DOHH2 (cell line): Measurements from ENCODE around the gene CCDC9.
"Not testable (repeated sequence)": the region's sequence is repeated elsewhere in the genome, so short reads cannot be mapped to it uniquely, and the experiment has no call there.

Experiments
- H3F3A ChIP-seq: fragments of 200-600 bp; sonication (generic), shearing (Covaris generic); 2 replicates; pipeline ENCODE4 v1.6.0; 2016; ENCODE audit warnings: antibody characterized with exemption, mild to moderate bottlenecking; ENCODE audit not compliant: control insufficient read depth, insufficient read depth
- H3K27ac ChIP-seq: fragments of 200-600 bp; sonication (generic); 2 replicates; pipeline ENCODE4 v1.5.1; 2014; ENCODE audit warnings: low read depth, mild to moderate bottlenecking, low read length, moderate library complexity
- H3K27me3 ChIP-seq: fragments of 200-600 bp; sonication (generic); 2 replicates; pipeline ENCODE4 v1.6.1; 2014; ENCODE audit warnings: mild to moderate bottlenecking, low read length, mixed read lengths; ENCODE audit not compliant: control insufficient read depth
- H3K36me3 ChIP-seq: fragments of 200-600 bp; sonication (generic); 2 replicates; pipeline ENCODE4 v1.6.1; 2014; ENCODE audit warnings: mild to moderate bottlenecking, low read length, moderate library complexity, mixed read lengths; ENCODE audit not compliant: control insufficient read depth
- H3K4me1 ChIP-seq: fragments of 200-600 bp; sonication (generic); 2 replicates; pipeline ENCODE4 v1.6.1; 2014; ENCODE audit warnings: mild to moderate bottlenecking, low read length, mixed read lengths; ENCODE audit not compliant: control insufficient read depth
- H3K4me2 ChIP-seq: fragments of 200-600 bp; sonication (generic); 2 replicates; pipeline ENCODE4 v1.6.0; 2014; ENCODE audit warnings: mild to moderate bottlenecking, low read length, moderate library complexity
- H3K4me3 ChIP-seq: fragments of 200-600 bp; sonication (generic); 2 replicates; pipeline ENCODE4 v1.5.1; 2014; ENCODE audit warnings: mild to moderate bottlenecking, low read length, mixed read lengths
- H3K79me2 ChIP-seq: fragments of 200-600 bp; sonication (generic); 2 replicates; pipeline ENCODE4 v1.6.1; 2014; ENCODE audit warnings: mild to moderate bottlenecking, low read length, mixed read lengths; ENCODE audit not compliant: control insufficient read depth
- H3K9me2 ChIP-seq: fragments of 200-600 bp; sonication (generic); replicated peaks from 2 replicates; pipeline ENCODE4 v1.6.1; 2014; ENCODE audit warnings: mild to moderate bottlenecking, low read length, mixed read lengths; ENCODE audit not compliant: control insufficient read depth
- H3K9me3 ChIP-seq: fragments of 200-600 bp; sonication (generic); 2 replicates; pipeline ENCODE4 v1.6.1; 2014; ENCODE audit warnings: antibody characterized with exemption, low read length, mixed read lengths; ENCODE audit not compliant: control insufficient read depth, insufficient read depth
- H4K20me1 ChIP-seq: fragments of 200-600 bp; sonication (generic); 2 replicates; pipeline ENCODE4 v1.6.0; 2014; ENCODE audit warnings: low read depth, mild to moderate bottlenecking, antibody characterized with exemption, low read length, moderate library complexity; ENCODE audit not compliant: control insufficient read depth, insufficient read depth
- EZH2phosphoT487 ChIP-seq: fragments of 200-600 bp; sonication (generic); IDR thresholded peaks from 2 replicates; pipeline ENCODE4 v1.6.1; 2017; ENCODE audit warnings: borderline replicate concordance, mild to moderate bottlenecking, antibody characterized with exemption, low read length, moderate library complexity, mixed read lengths
- TF ChIP-seq, protein P1 (sequence below): fragments of 200-600 bp; sonication (generic); IDR thresholded peaks from one replicate; pipeline ENCODE4 v1.5.1; 2014; ENCODE audit warnings: antibody characterized with exemption, mild to moderate bottlenecking, low read depth, low read length; ENCODE audit not compliant: poor library complexity, severe bottlenecking

Gene CCDC9

DNA sequence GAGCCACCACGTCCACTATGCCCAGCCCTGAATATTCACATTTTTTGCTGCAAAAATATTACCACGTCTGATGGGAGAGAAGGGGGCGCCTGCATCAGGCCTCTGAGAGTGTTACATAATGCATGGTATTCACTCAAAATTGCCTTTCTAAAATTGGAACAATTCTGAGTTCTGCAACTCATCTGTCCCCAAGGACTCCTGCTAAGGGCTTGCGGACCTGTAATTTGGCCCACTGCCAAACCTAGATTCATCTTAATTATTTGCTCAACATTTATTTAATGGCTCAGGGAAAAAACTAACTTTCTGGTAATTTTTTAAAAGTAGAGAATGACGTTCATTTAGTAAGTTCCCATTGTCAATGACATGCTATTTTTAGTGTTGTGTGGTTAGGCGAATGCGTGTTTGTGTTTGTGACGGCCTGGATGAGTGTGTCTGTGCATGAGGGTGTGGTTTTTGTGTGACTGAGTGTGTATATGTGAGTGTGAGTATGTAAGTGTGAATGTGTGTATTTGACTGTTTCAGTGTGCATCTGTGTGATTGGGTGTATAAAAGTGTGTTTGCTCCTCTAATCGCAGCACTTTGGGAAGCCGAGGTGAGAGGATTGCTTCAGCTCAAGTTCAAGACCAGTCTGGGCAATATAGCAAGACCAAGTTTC, 27.2 kb downstream of the CCDC9 start:
- Histone ChIP-seq H3K9me2 (no peaks in the 10 kb centered on the region), H3K4me3 (peak overlapping the region; percentile 27), H3K4me2 (peak overlapping the region; percentile 52), H3K4me1 (peaks cover 62% of the 10 kb centered on the region), H4K20me1 (no peaks in the 10 kb centered on the region), H3F3A (peaks cover 9% of the 10 kb centered on the region), H3K36me3 (no peaks in the 10 kb centered on the region; the same call in 1 of the 2 replicates), H3K27me3 (no peaks in the 10 kb centered on the region), H3K27ac (peak overlapping the region; percentile 64), H3K9me3 (no peaks in the 10 kb centered on the region), H3K79me2 (no peaks in the 10 kb centered on the region)
- no peak for TF ChIP-seq EZH2phosphoT487
- TF ChIP-seq, protein P1, sequence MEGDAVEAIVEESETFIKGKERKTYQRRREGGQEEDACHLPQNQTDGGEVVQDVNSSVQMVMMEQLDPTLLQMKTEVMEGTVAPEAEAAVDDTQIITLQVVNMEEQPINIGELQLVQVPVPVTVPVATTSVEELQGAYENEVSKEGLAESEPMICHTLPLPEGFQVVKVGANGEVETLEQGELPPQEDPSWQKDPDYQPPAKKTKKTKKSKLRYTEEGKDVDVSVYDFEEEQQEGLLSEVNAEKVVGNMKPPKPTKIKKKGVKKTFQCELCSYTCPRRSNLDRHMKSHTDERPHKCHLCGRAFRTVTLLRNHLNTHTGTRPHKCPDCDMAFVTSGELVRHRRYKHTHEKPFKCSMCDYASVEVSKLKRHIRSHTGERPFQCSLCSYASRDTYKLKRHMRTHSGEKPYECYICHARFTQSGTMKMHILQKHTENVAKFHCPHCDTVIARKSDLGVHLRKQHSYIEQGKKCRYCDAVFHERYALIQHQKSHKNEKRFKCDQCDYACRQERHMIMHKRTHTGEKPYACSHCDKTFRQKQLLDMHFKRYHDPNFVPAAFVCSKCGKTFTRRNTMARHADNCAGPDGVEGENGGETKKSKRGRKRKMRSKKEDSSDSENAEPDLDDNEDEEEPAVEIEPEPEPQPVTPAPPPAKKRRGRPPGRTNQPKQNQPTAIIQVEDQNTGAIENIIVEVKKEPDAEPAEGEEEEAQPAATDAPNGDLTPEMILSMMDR = no peak

DNA sequence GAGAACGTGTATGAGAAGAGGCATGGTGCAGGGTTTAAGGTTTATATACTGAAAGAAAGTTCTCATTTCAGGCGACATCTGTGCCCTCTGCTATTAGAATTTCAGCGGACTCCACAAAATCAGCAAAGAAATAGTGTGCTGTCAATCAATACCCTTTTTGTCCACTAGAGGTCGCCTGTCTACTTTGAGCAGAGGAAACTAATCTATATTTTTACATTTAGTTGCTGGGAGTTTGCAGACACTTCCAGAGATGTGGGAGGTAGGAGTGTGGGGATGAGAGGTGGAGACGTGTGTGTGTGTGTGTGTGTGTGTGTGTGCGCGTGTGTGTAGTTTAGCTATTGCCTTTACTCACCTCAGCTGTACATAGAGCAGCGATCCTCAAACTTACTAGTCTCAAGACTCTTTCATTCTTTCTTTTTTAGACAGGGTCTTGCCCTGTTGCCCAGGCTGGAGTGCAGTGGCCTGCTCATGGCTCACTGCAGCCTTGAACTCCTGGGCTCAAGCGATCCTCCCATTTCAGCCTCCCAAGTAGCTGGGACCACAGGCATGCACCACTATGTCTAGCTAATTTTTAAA, 28.1 kb downstream of the CCDC9 start:
- no peaks in the 10 kb centered on the region for H3K79me2 ChIP-seq
- H3F3A ChIP-seq = peaks cover 14% of the 10 kb centered on the region
- peak overlapping the region; percentile 27 for H3K4me3 ChIP-seq
- H3K9me3 ChIP-seq = peaks cover 8% of the 10 kb centered on the region
- H3K36me3 ChIP-seq = peaks cover 6% of the 10 kb centered on the region; the same call in 1 of the 2 replicates
- no peaks in the 10 kb centered on the region for H3K9me2 ChIP-seq
- H3K27me3 ChIP-seq = no peaks in the 10 kb centered on the region
- peak overlapping the region; percentile 52 for H3K4me2 ChIP-seq
- H3K27ac ChIP-seq = peak overlapping the region; percentile 64
- no peaks in the 10 kb centered on the region for H4K20me1 ChIP-seq
- no peak for TF ChIP-seq EZH2phosphoT487
- TF ChIP-seq, protein P1 = peak; percentile 90
- H3K4me1 ChIP-seq = peaks cover 71% of the 10 kb centered on the region

DNA sequence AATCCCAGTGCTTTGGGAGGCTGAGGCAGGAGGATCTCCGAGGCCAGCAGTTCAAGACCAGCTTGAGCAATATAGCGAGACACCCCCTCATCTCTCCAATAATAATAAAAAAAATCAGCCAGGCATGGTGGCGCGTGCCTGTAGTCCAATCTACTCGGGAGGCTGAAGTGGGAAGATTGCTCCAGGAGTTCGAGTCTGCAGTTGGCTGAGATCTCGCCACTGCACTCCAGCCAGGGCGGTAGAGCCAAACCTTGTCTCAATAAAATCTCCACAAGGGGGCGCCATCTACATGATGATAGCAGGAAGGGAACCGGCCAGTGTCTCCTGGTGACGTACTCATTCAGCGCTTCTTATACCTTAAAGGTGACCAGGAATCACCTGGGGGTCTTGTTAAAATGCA, 39.7 kb downstream of the CCDC9 start:
- peaks cover 12% of the 10 kb centered on the region for H3F3A ChIP-seq

DNA sequence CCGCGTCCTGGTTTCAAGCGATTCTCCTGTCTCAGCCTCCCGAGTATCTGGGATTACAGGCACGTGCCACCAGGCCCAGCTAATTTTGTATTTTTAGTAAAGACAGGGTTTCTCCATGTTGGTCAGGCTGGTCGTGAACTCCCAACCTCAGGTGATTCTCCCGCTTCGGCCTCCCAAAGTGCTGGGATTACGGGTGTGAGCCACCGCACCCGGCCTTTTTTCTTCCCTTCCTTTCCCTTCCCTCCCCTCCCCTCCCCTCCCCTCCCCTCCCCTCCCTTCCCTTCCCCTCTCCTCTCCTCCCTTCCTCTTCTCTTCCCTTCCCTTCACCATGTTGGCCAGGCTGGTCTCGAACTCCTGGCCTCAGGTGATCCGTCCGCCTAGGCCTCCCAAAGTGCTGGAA, 44.5 kb downstream of the CCDC9 start:
- not testable (repeated sequence) for H3K9me3 ChIP-seq, H3K9me2 ChIP-seq, H3K79me2 ChIP-seq, H4K20me1 ChIP-seq, H3K27ac ChIP-seq, H3F3A ChIP-seq, H3K4me3 ChIP-seq, H3K36me3 ChIP-seq, H3K4me2 ChIP-seq, H3K27me3 ChIP-seq
- peaks cover 72% of the 10 kb centered on the region for H3K4me1 ChIP-seq

More for the DNA sequence above, 39.7 kb downstream of the CCDC9 start:
- Histone ChIP-seq H3K27me3 (no peaks in the 10 kb centered on the region), H3K4me1 (peaks cover 79% of the 10 kb centered on the region), H3K36me3 (no peaks in the 10 kb centered on the region), H3K4me3 (no peak overlapping the region), H4K20me1 (no peaks in the 10 kb centered on the region), H3K9me3 (no peaks in the 10 kb centered on the region), H3K9me2 (no peaks in the 10 kb centered on the region), H3K4me2 (peak overlapping the region; percentile 51), H3K79me2 (no peaks in the 10 kb centered on the region), H3K27ac (0 out of 2 replicates have a peak overlapping the region, but pooled peaks have one; percentile 28)
- TF ChIP-seq, protein P1 = peak; percentile 79
- no peak for TF ChIP-seq EZH2phosphoT487
